K562 (cell line): Measurements from ENCODE around the gene PIF1. TPM values are rescaled to one million over a fixed set of nuclear protein-coding genes. Genes with fewer than 3 reads are reported as not detected.
A peak's percentile ranks its signal among the peaks of the same experiment; 100 is the strongest.

ENCODE experiments used
- ATAC-seq: fragments of 200-7000 bp; cut with Tn5 transposase; 3 replicates; pipeline ENCODE4 v1.9.1; 2020; ENCODE audit warnings: moderate library complexity
- Bru-seq: library from RNA; stranded (reverse); fragments of 400-500 nt; gene quantifications from one replicate; lab custom pipeline; 2021; lab: Mats Ljungman, UMichigan
- BruChase-seq, 2 experiments: library from RNA; stranded (reverse); fragments of 400-500 nt; gene quantifications; one replicate each; lab custom pipeline; 2021; lab: Mats Ljungman, UMichigan
- BruUV-seq: library from RNA; stranded (reverse); fragments of 400-500 nt; replicated peaks from 2 replicates; lab custom pipeline; 2021; lab: Mats Ljungman, UMichigan
- CTCF ChIA-PET: fragments of 300-600 bp; formaldehyde crosslinking; extraction: SDS; loops from one replicate; lab custom pipeline; 2021; ENCODE audit warnings: low intra/inter-chr PET ratio; lab: Yijun Ruan, JAX
- POLR2A ChIA-PET: fragments of 300-600, 350-650 bp; sonication (Branson Sonifier 250); formaldehyde crosslinking; extraction: SDS; loops from one replicate; lab custom pipeline; 2021; ENCODE audit warnings: antibody characterized with exemption, inconsistent platforms; lab: Yijun Ruan, JAX
- DNase-seq, 4 experiments: peaks; one replicate each; pipeline versions ENCODE4 v3.0.0 to v3.0.0-alpha.2; 2011 to 2018; ENCODE audit warnings: low spot score in 3 of 4, mixed read lengths in 3 of 4; ENCODE audit errors: extremely low read depth in 1 of 4
- FAIRE-seq: peaks from 2 replicates; lab custom pipeline; 2011; peaks lifted over from hg19 to GRCh38; lab: Jason Lieb, UNC
- H2AFZ ChIP-seq: 2 replicates; pipeline ENCODE4 v1.6.0; 2011; ENCODE audit warnings: low read depth, low read length, control low read depth, inconsistent platforms
- H3K27ac ChIP-seq: fragments of 200-600 bp; 3 replicates; pipeline ENCODE4 v1.8.0; 2011; ENCODE audit warnings: low read depth, mild to moderate bottlenecking, control low read depth, inconsistent platforms, low read length, moderate library complexity, mixed read lengths; ENCODE audit errors: extremely low read depth
- H3K27me3 ChIP-seq, 2 experiments: fragments of 300-600 bp in 1 of 2; 2 replicates in 1 of 2; 3 replicates in 1 of 2; pipeline versions ENCODE4 v1.6.0 to v1.8.0; 2011; ENCODE audit warnings: inconsistent platforms in 2 of 2, low read length in 2 of 2, mild to moderate bottlenecking in 1 of 2, mixed read lengths in 1 of 2, moderate library complexity in 1 of 2; ENCODE audit not compliant: control insufficient read depth in 2 of 2, insufficient read depth in 2 of 2
- H3K36me3 ChIP-seq: fragments of 300-600 bp; 3 replicates; pipeline ENCODE4 v1.8.0; 2011; ENCODE audit warnings: mild to moderate bottlenecking, low read length, inconsistent platforms; ENCODE audit not compliant: control insufficient read depth, insufficient read depth
- H3K4me1 ChIP-seq, 2 experiments: fragments of 200-600 bp in 1 of 2; replicated peaks in 1 of 2; 2 replicates in 1 of 2; 3 replicates in 1 of 2; pipeline versions ENCODE4 v1.5.1 to v1.8.0; 2011; ENCODE audit warnings: inconsistent platforms in 2 of 2, low read length in 2 of 2, mild to moderate bottlenecking in 1 of 2, mixed read lengths in 1 of 2, moderate library complexity in 1 of 2; ENCODE audit not compliant: control insufficient read depth in 2 of 2, insufficient read depth in 2 of 2
- H3K4me2 ChIP-seq: 2 replicates; pipeline ENCODE4 v1.6.1; 2011; ENCODE audit warnings: low read length, control low read depth, inconsistent platforms, mixed read lengths; ENCODE audit not compliant: insufficient read depth
- H3K4me3 ChIP-seq: fragments of 200-600 bp; sonication (generic), shearing (Covaris generic); 2 replicates; pipeline ENCODE4 v1.5.1; 2016; ENCODE audit warnings: control low read depth, inconsistent platforms
- H3K79me2 ChIP-seq: fragments of 200-600 bp; 3 replicates; pipeline ENCODE4 v1.8.0; 2011; ENCODE audit warnings: low read length, inconsistent platforms; ENCODE audit not compliant: control insufficient read depth, insufficient read depth
- H3K9ac ChIP-seq, 2 experiments: 2 replicates each; pipeline versions ENCODE4 v1.6.0 to v1.6.1; 2011; ENCODE audit warnings: low read depth in 2 of 2, low read length in 2 of 2, control low read depth in 1 of 2, inconsistent platforms in 1 of 2, mild to moderate bottlenecking in 1 of 2, mixed read lengths in 1 of 2; ENCODE audit not compliant: insufficient read depth in 1 of 2
- H3K9me1 ChIP-seq: one replicate; pipeline ENCODE4 v1.6.0; 2011; ENCODE audit warnings: inconsistent platforms, mild to moderate bottlenecking, low read length, moderate library complexity; ENCODE audit not compliant: control insufficient read depth, insufficient read depth
- H3K9me3 ChIP-seq: replicated peaks from 2 replicates; pipeline ENCODE4 v1.5.1; 2011; ENCODE audit warnings: low read depth, low read length, inconsistent platforms; ENCODE audit not compliant: control insufficient read depth, insufficient read depth
- H4K20me1 ChIP-seq: replicated peaks from 2 replicates; pipeline ENCODE4 v1.6.1; 2011; ENCODE audit warnings: low read length, inconsistent platforms, mixed read lengths; ENCODE audit not compliant: control insufficient read depth, insufficient read depth
- BACH1 ChIP-seq: fragments of 200-800 bp; sonication (Bioruptor generic); IDR thresholded peaks from 2 replicates; pipeline ENCODE4 v1.6.1; 2016; ENCODE audit warnings: missing genetic modification characterization, missing compliant biosample characterization
- CREM ChIP-seq: IDR thresholded peaks from 2 replicates; pipeline ENCODE4 v1.6.1; 2014; ENCODE audit warnings: antibody characterized with exemption, low read depth
- ELK3 ChIP-seq: fragments of 450-650 bp; formaldehyde crosslinking; IDR thresholded peaks from 2 replicates; pipeline ENCODE4 v1.4.0; 2020; ENCODE audit warnings: mild to moderate bottlenecking
- FOXM1 ChIP-seq, 2 experiments: fragments of 450-650 bp in 1 of 2; sonication (generic) in 1 of 2; formaldehyde crosslinking in 1 of 2; IDR thresholded peaks; 2 replicates each; pipeline versions ENCODE4 v1.6.1 to v1.9.0; 2017 to 2022; ENCODE audit warnings: low read depth in 2 of 2, mild to moderate bottlenecking in 2 of 2, missing genetic modification reagents in 1 of 2, moderate library complexity in 1 of 2
- IRF1 ChIP-seq: sonication (generic); formaldehyde crosslinking; IDR thresholded peaks from 2 replicates; pipeline ENCODE4 v1.8.0; 2022; ENCODE audit warnings: missing genetic modification reagents, mild to moderate bottlenecking, borderline replicate concordance
- NCOA2 ChIP-seq, 2 experiments: fragments of 450-650 bp; IDR thresholded peaks; 2 replicates each; pipeline ENCODE4 v1.6.1; 2018; ENCODE audit warnings: mild to moderate bottlenecking in 2 of 2, moderate library complexity in 1 of 2; ENCODE audit not compliant: partially characterized antibody in 2 of 2
- SRSF9 ChIP-seq: fragments of 200-400 bp; formaldehyde crosslinking; IDR thresholded peaks from 2 replicates; pipeline ENCODE4 v1.6.1; 2017; ENCODE audit warnings: low read depth, low read length, borderline replicate concordance
- TCF7 ChIP-seq: sonication (generic); IDR thresholded peaks from 2 replicates; pipeline ENCODE4 v1.6.1; 2016; ENCODE audit warnings: antibody characterized with exemption, borderline replicate concordance
- ZNF280B ChIP-seq: fragments of 250-450 bp; sonication (Bioruptor Pico); IDR thresholded peaks from 2 replicates; pipeline ENCODE4 v1.5.1; 2021; ENCODE audit warnings: mild to moderate bottlenecking
- WGBS: fragments of 100-300 bp; shearing (Covaris generic); methylation state at CpG from one replicate; pipeline ENCODE4 v1.1.6; 2016; ENCODE audit warnings: low coverage, mixed read lengths; ENCODE audit not compliant: insufficient coverage; ENCODE audit errors: missing lambda C conversion rate; 5-methylcytosine and 5-hydroxymethylcytosine counted together
- in situ Hi-C: fragments of 300-500 bp; cut with MboI; formaldehyde crosslinking; loops from 4 replicates; pipeline ENCODE4 v1.15.0; 2018; ENCODE audit warnings: inconsistent platforms, mixed read lengths
- intact Hi-C: fragments of 100-400 bp; cut with micrococcal nuclease; formaldehyde crosslinking; loops from 2 replicates; pipeline ENCODE4 v1.14.2; 2022
- long read RNA-seq, 3 experiments: library from polyadenylated mRNA in 2 of 3; library from RNA in 1 of 3; unstranded in 2 of 3; stranded (forward) in 1 of 3; transcript quantifications; one replicate each; pipeline ENCODE4 v2.0.0, GENCODE V29; 2019 to 2022
- polyA minus RNA-seq, 3 experiments: library from RNA; depleted of rRNA, polyadenylated mRNA; stranded (reverse); fragments of >200 nt; gene quantifications; 2 replicates each; pipeline ENCODE4 v1.2.3, GENCODE V29; 2011
- polyA plus RNA-seq, 8 experiments: library from polyadenylated mRNA; depleted of rRNA in 4 of 8; stranded (reverse) in 5 of 8; unstranded in 3 of 8; fragments of >200 nt; fragmentation: Nextera tagmentation in 2 of 8; fragmentation: Illumina TruSeq in 1 of 8; extraction: Ambion mirVana in 2 of 8; extraction: Trizol in 1 of 8; gene quantifications; 2 replicates each; pipeline versions ENCODE4 v1.2.1 to v1.2.3, GENCODE V29; 2011 to 2014; ENCODE audit warnings: inconsistent platforms in 1 of 8, missing spikeins in 1 of 8
- total RNA-seq, 7 experiments: library from RNA; depleted of rRNA in 6 of 7; stranded (reverse); fragments of >200 nt in 6 of 7; fragmentation: Illumina TruSeq in 2 of 7; extraction: Trizol in 2 of 7; gene quantifications; 2 replicates each; pipeline versions ENCODE4 v1.2.1 to v1.2.3, GENCODE V29; 2011 to 2021; ENCODE audit warnings: low replicate concordance in 1 of 7

PIF1 gene
- 111 and 178 TPM in 2 replicates for total RNA-seq (2011; cell fraction: chromatin; rRNA removed; ENCODE audit: low replicate concordance)
- 129 and 141 TPM in 2 replicates for total RNA-seq (2011; cell fraction: nucleolus; rRNA removed)
- 141 and 143 TPM in 2 replicates for total RNA-seq (2011; cell fraction: nucleoplasm; rRNA removed)
- total RNA-seq (2014; rRNA removed) (16.6 and 19.6 TPM in 2 replicates), total RNA-seq (2014; rRNA removed; fragmentation: Illumina TruSeq; extraction: Trizol) (6.1 and 7.9 TPM in 2 replicates), total RNA-seq (2015; rRNA removed; fragmentation: Illumina TruSeq; extraction: Trizol) (9.1 and 11.5 TPM in 2 replicates), total RNA-seq (2021) (16.8 and 21.7 TPM in 2 replicates), polyA plus RNA-seq (2011; rRNA removed) (25.5 and 33.4 TPM in 2 replicates), polyA plus RNA-seq (2014; fragmentation: Illumina TruSeq; extraction: Trizol) (10.5 and 14.8 TPM in 2 replicates), polyA plus RNA-seq (2014; fragmentation: Nextera tagmentation; extraction: Ambion mirVana) (1 to 10 TPM; 1.1 to 1.5 TPM), polyA plus RNA-seq (2014; rRNA removed) (34.0 and 37.9 TPM in 2 replicates), polyA minus RNA-seq (2011; rRNA and poly(A)+ RNA removed) (4.6 and 7.2 TPM in 2 replicates), Bru-seq, nascent RNA (percentile 74 among the genes with signal in this experiment), BruChase-seq, experiment 1, labeled RNA remaining after a 2-hour chase (percentile 67 among the genes with signal in this experiment), BruChase-seq, experiment 2, labeled RNA remaining after a 6-hour chase (percentile 71 among the genes with signal in this experiment)
- polyA plus RNA-seq (2011; cell fraction: cytosol; rRNA removed), result 20.7 and 25.2 TPM in 2 replicates
- polyA plus RNA-seq (2011; cell fraction: nucleus; rRNA removed), result 89.5 and 138 TPM in 2 replicates
- 13.5 and 20.7 TPM in 2 replicates for polyA plus RNA-seq (2012)
- 6.5 and 6.6 TPM in 2 replicates for polyA minus RNA-seq (2011; cell fraction: cytosol; rRNA and poly(A)+ RNA removed)
- polyA minus RNA-seq (2011; cell fraction: nucleus; rRNA and poly(A)+ RNA removed), result 20.7 TPM in 2 replicates
- long read RNA-seq, experiment 1, partial matches to known transcripts, result 10 of 39 reads
- long read RNA-seq, experiment 1, other reads (novel, unspliced or antisense), result 25 of 39 reads
- long read RNA-seq, experiment 2, partial matches to known transcripts, result 2 of 10 reads
- long read RNA-seq, experiment 2, other reads (novel, unspliced or antisense), result 7 of 10 reads
- long read RNA-seq, experiment 3, partial matches to known transcripts, result 1 of 7 reads
- long read RNA-seq, experiment 3, other reads (novel, unspliced or antisense), result 3 of 7 reads

DNA sequence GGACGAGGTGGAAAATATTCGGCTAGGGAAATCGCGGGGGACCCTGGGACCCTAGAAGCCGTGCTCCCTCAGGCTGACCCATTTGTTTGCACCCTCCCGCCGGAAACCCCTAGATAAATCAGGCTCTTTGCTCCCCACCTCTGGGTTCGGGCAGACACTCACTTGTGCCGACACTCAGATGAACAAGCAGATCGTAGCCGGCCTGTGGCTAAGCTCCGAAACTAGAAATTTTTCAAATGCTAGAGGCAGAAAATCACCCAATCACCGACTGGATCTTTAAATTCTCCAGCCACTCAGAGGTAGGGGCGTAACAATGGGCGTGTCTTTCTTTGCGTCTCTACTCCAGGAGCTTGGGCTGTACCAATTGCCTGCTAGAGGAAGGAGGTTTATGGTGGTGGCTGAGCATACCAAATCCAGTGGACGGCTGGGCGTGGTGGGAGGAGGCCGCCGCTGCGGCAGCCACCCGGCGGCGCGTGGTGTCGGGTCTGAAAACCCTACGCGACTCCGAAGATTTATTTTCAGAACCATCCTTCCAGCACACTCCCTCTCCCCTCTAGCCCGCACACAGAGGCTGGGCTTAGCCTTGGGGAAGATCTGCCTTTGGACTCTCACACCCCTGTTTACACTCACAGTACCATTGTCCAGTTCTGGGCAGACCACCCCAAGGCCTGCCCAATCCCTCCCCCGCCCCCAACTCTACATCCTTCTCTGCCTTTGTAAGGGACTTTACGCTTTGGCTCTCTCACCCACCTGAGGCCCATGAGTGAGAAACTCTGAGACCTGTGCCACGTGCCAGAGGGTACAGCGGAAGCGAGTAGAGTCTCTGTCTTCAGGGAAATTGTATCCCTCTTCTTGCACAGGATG is at the start of gene PIF1:
Gene PIF1, minus strand, starts transcription at position 217 of the 864 bp plus-strand sequence. CDS start 1,312 bp downstream, outside the sequence.
- peaks cover 2% of the 10 kb centered on the region; the same call in 1 of the 3 replicates for H3K36me3 ChIP-seq
- ChIA-PET CTCF (no interaction called here), POLR2A (interaction anchor here (0.5 to 1.3 kb wide), 9 partner anchors 10 to 1226 kb away, joined by 3 to 9 read pairs (median 3); no protein-coding TSS in a partner anchor)
- H3K4me1 ChIP-seq, result peaks cover 8 to 19% of the 10 kb centered on the region in 2 experiments; a peak in 4 of 5 replicates
- intact Hi-C loops (no loop called here), in situ Hi-C loops (no loop called here)
- peak within 1 kb of the TSS; percentile 96 for H3K4me2 ChIP-seq
- H4K20me1 ChIP-seq, result no peaks in the 10 kb centered on the region
- H3K9me1 ChIP-seq, result no peaks in the 10 kb centered on the region
- peak within 1 kb of the TSS; percentile 93 to 95 for H3K9ac ChIP-seq
- H3K9me3 ChIP-seq, result peaks cover 5% of the 10 kb centered on the region
- 11% methylated on average over 34 of the region's 35 CpGs for WGBS
- H3K4me3 ChIP-seq, result peak within 1 kb of the TSS; percentile 65
- peaks cover 7% of the 10 kb centered on the region; the same call in 2 of the 3 replicates for H3K79me2 ChIP-seq
- peak; percentile 91 to 98 (median 94) for DNase-seq
- peak; percentile 100 for FAIRE-seq
- ATAC-seq, result peak; percentile 99
- peak within 1 kb of the TSS; percentile 88 for H3K27ac ChIP-seq
- BruUV-seq, result TSS peak; percentile 51
- H2AFZ ChIP-seq, result peak within 1 kb of the TSS; percentile 97
- H3K27me3 ChIP-seq, result no peaks in the 10 kb centered on the region
- TF ChIP-seq TCF7 (no peak), CREM (0 out of 2 replicates have a peak, but pooled peaks have one; percentile 39), SRSF9 (no peak), ELK3 (no peak), ZNF280B (CRISPR knock-in tag) (no peak), FOXM1 (IDR thresholded peaks at IDR 0.05; ENCODE audit: low read depth) (peak; percentile 99), FOXM1 (CRISPR knock-in tag; IDR thresholded peaks at IDR 0.05; ENCODE audit: low read depth) (peak; percentile 99), BACH1 (tag) (no peak), NCOA2 (IDR thresholded peaks at IDR 0.05; ENCODE audit: partially characterized antibody in 2 of 2) (no peak), IRF1 (no peak)
